NCI-H2227 (cell line): ENCODE data around the gene RAPGEF5.

Source experiments
- DNase-seq: peaks from one replicate; lab custom pipeline; 2025; ENCODE audit not compliant: unreplicated experiment; lab: John Stamatoyannopoulos, UW

The RAPGEF5 gene

GRCh38 chr7:22380333-22380732 lies 23.4 kb upstream of the RAPGEF5 start:
- no peak for DNase-seq

GRCh38 chr7:22378199-22378980 lies 21.4 kb upstream of the RAPGEF5 start:
- no peak for DNase-seq

- no peak for DNase-seq
These were observed 20.7 kb upstream of the RAPGEF5 start for GRCh38 chr7:22377703-22378102.

GRCh38 chr7:22375359-22376048 lies 18.6 kb upstream of the RAPGEF5 start:
- peak; percentile 8 for DNase-seq

- no peak for DNase-seq
These were observed 17.0 kb upstream of the RAPGEF5 start for GRCh38 chr7:22373911-22374310.

GRCh38 chr7:22373388-22373787 lies 16.4 kb upstream of the RAPGEF5 start:
- no peak for DNase-seq

- DNase-seq = no peak
These were observed 15.9 kb upstream of the RAPGEF5 start for GRCh38 chr7:22372863-22373262.

- DNase-seq = no peak
These were observed 14.9 kb upstream of the RAPGEF5 start for GRCh38 chr7:22371878-22372277.

- DNase-seq = peak; percentile 12
These were observed 7.9 kb upstream of the RAPGEF5 start for GRCh38 chr7:22364900-22365299.

- DNase-seq = no peak
These were observed 6.9 kb upstream of the RAPGEF5 start for GRCh38 chr7:22363756-22364422.

- DNase-seq = peak; percentile 10
These were observed 4.8 kb upstream of the RAPGEF5 start for GRCh38 chr7:22361795-22362194.

GRCh38 chr7:22361320-22361719 lies 4.4 kb upstream of the RAPGEF5 start:
- DNase-seq = no peak

- no peak for DNase-seq
These were observed 2.1 kb upstream of the RAPGEF5 start for GRCh38 chr7:22358820-22359697.

- DNase-seq = no peak
These were observed 589 bp upstream of the RAPGEF5 start for GRCh38 chr7:22357311-22358175.

- peak; percentile 9 for DNase-seq
These were observed 803 bp downstream of the RAPGEF5 start for GRCh38 chr7:22356010-22356691.

- DNase-seq = no peak
These were observed 1.3 kb downstream of the RAPGEF5 start for GRCh38 chr7:22355620-22356009.

- DNase-seq = no peak
These were observed 2.5 kb downstream of the RAPGEF5 start for GRCh38 chr7:22354462-22354861.

- DNase-seq = no peak
These were observed 4.1 kb downstream of the RAPGEF5 start for GRCh38 chr7:22352887-22353286.

- no peak for DNase-seq
These were observed 5.1 kb downstream of the RAPGEF5 start for GRCh38 chr7:22351878-22352277.

- DNase-seq = no peak
These were observed 5.6 kb downstream of the RAPGEF5 start for GRCh38 chr7:22351329-22351692.
